ENCODE data around the gene SSBP2. TPM values are rescaled to one million over a fixed set of nuclear protein-coding genes. Genes with fewer than 3 reads are reported as not detected.
"Not testable (repeated sequence)": the region's sequence is repeated elsewhere in the genome, so short reads cannot be mapped to it uniquely, and the experiment has no call there.

SSBP2 gene
- total RNA-seq, 3 donors from 2014 or later, result 3.5 to 5.0 (median 3.5) TPM

DNA sequence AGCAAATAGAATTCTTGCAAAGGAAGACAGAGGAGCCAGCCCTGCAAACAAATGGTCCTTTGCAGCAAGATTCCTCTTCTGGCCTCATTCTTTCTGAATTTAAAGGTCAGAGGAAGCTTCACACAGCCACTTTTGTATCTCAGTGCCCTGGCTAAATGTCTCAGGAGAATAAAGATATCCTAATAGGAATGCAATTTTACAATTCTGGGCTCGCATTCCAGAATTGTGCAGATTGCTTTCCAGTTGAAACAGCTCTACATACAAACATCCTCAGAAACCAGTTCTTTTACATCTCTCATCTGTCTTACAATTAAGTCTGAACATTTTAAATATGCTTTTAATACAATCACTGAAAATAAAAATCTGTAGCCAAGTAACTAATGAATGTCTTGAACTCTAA lies 342.4 kb downstream of the SSBP2 start:
- Mint-ChIP-seq H3K9me3 (no peaks in the 10 kb centered on the region), H3K4me1 (ENCODE audit: low read depth) (no peaks in the 10 kb centered on the region), H3K4me3 (no peak overlapping the region), H3K36me3 (ENCODE audit: insufficient read depth) (no peaks in the 10 kb centered on the region), H3K27me3 (ENCODE audit: low read depth) (no peaks in the 10 kb centered on the region)
- ATAC-seq (no peak), DNase-seq (no peak)

DNA sequence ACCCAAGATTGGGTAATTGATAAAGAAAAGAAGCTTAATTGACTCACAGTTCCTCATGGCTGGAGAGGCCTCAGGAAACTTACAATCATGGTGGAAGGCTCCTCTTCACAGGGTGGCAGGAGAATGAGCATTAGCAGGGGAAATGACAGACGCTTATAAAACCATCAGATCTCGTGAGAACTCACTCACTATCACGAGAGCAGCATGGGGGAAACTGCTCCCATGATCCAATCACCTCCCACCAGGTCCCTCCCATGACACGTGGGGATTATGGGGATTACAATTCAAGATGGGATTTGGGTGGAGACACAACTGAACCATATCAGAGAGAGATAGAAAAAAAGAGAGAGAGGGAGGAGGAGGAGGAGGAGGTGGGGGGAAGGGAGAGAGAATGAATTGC lies 343.1 kb downstream of the SSBP2 start:
- not testable (repeated sequence) for H3K27me3 Mint-ChIP-seq (ENCODE audit: low read depth); H3K9me3 Mint-ChIP-seq; H3K4me3 Mint-ChIP-seq; DNase-seq; H3K4me1 Mint-ChIP-seq (ENCODE audit: low read depth); H3K36me3 Mint-ChIP-seq (ENCODE audit: insufficient read depth); ATAC-seq

DNA sequence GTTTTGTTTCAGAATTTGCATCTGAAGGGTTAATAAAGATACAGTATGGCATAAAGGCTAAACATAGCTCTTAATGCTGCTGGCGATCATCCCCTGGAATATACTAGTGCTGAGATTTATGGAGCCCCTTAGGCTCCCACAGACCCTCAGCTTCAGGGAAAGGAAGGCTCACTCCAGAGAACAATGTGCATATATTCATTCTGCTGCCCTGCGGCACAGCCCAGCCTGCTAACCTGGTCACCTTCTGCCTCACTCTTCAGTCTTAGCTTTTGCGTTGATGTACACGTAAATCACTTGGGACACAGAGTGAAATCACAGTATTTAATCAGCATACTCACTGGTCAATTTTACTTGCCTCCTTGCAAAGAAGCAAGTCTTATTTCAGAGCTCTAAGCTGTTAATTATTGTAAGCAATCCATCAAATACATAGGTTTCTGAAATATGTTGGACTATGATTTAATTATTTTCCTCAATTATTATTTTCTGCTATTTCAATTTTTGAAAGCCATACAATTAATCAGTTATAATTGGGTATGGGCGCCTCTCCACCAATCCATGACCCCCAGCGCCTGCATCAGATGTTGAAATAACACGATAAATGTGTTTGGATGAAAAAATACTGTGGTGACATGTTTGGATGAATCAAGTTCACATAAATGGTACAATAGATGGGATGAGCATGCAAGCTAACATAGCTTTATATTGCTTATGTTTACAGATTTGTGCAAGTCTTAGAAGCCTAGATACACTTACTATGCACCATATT lies 345.6 kb downstream of the SSBP2 start:
- ATAC-seq (no peak), DNase-seq (no peak)
- Mint-ChIP-seq H3K36me3 (ENCODE audit: insufficient read depth) (no peaks in the 10 kb centered on the region), H3K9me3 (no peaks in the 10 kb centered on the region), H3K4me1 (ENCODE audit: low read depth) (no peaks in the 10 kb centered on the region), H3K4me3 (no peak overlapping the region), H3K27me3 (ENCODE audit: low read depth) (peaks cover 5% of the 10 kb centered on the region)

DNA sequence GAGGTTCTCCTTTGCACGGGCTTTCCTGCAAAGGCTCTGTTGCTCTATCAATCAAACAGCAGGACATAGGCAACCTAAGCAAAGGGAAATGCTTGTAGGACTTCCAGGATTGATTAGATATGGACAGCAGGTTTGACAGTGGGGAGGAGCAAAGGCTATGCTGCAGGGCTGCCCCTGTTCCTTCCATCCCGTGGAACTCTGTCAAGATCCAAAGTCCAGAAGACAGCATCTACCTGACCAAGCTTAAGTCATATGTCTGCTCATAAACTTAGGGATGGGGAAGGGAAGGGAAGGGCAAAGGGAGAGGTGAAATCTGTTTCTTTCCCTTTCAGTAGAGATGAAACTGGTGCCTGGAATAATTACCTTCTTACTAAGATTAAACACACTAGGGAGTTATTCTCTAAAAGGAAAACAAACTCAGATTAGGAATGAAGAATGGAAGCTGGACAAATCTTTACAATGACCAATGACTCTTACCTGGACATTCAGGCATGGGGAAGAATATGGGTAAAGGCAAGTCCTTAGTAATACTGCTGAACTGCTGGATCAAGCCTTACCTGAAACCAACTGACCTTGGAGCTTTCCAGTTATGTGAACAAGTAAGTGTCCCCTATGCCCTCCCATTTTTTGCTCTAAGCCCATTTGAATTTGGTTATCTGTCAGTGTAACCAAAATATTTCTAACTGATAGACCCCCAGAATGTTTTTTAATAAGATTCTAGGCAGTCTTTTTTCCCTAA lies 348.5 kb downstream of the SSBP2 start:
- no peak overlapping the region for H3K4me3 Mint-ChIP-seq

DNA sequence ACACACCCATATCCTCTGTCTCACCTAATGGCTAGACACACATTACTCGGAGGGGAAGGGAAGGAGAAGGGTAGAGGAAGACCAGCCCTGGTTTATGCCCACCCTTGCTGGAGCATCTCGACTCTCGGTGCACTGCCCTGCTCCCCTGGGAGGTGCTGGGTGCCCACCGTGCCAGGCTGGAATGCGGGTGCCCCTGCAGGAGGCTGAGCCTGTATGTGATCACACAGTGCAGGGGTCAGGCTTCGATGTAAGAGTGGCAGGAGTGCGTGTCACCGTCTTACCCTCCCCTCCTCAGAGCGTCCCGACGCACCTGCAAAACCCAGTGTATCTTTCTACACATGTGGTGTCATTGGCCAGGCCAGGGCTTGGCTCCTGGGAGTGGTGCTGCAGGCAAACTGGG lies 349.6 kb downstream of the SSBP2 start:
- no peaks in the 10 kb centered on the region for H3K36me3 Mint-ChIP-seq (ENCODE audit: insufficient read depth)
- H3K4me1 Mint-ChIP-seq (ENCODE audit: low read depth), result no peaks in the 10 kb centered on the region
- DNase-seq (no peak), ATAC-seq (no peak)
- H3K4me3 Mint-ChIP-seq, result no peak overlapping the region
- H3K9me3 Mint-ChIP-seq, result no peaks in the 10 kb centered on the region
- peaks cover 27% of the 10 kb centered on the region for H3K27me3 Mint-ChIP-seq (ENCODE audit: low read depth)

More for the DNA sequence above, 348.5 kb downstream of the SSBP2 start:
- Mint-ChIP-seq H3K4me1 (ENCODE audit: low read depth) (no peaks in the 10 kb centered on the region), H3K27me3 (ENCODE audit: low read depth) (peaks cover 20% of the 10 kb centered on the region), H3K9me3 (no peaks in the 10 kb centered on the region), H3K36me3 (ENCODE audit: insufficient read depth) (no peaks in the 10 kb centered on the region)
- no peak for DNase-seq
- ATAC-seq, result no peak

DNA sequence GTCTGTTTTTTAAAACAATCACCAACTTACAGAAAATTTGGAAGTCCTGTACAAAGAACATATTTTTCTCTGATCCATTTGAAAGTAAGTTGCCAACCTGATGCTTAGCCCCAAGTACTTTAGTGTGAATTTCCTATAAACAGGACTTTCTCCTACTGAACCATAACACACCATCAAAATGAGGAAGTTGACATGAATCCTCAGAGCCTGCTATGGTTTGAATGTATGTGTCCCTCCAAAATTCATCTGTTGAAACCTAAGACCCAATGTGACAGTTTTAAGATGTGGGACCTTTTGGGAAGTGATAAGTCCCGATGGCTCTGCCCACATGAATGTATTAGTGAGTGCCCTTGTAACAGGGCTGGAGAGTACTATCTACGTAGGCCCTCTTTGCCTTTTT lies 350.5 kb downstream of the SSBP2 start:
- no peaks in the 10 kb centered on the region for H3K4me1 Mint-ChIP-seq (ENCODE audit: low read depth)
- no peak for ATAC-seq
- no peaks in the 10 kb centered on the region for H3K36me3 Mint-ChIP-seq (ENCODE audit: insufficient read depth)
- H3K4me3 Mint-ChIP-seq, result no peak overlapping the region
- peaks cover 33% of the 10 kb centered on the region for H3K27me3 Mint-ChIP-seq (ENCODE audit: low read depth)
- peaks cover 1% of the 10 kb centered on the region for H3K9me3 Mint-ChIP-seq
- DNase-seq, result no peak

DNA sequence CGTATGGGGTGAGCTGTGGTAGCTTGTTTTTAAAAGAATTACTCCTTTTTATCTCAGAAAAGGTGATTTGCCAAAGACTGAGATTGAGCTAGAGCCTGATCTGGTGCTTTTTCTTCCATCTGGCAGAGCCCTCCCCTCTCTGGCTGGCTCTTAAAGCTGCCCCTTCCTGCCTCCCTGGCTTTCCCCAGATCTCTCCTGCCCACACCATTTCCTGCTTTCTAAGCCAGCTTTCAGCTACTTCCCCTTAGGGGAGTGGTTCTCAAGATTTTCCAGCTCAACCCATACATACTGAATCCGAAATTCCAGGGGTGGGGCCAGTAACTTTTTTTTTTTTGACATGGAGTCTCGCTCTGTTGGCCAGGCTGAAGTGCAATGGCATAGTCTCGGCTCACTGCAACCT lies 352.2 kb downstream of the SSBP2 start:
- H3K9me3 Mint-ChIP-seq, result peaks cover 5% of the 10 kb centered on the region
- no peaks in the 10 kb centered on the region for H3K36me3 Mint-ChIP-seq (ENCODE audit: insufficient read depth)
- ATAC-seq, result no peak
- H3K4me3 Mint-ChIP-seq, result no peak overlapping the region
- H3K27me3 Mint-ChIP-seq (ENCODE audit: low read depth), result peaks cover 45% of the 10 kb centered on the region
- H3K4me1 Mint-ChIP-seq (ENCODE audit: low read depth), result no peaks in the 10 kb centered on the region
- no peak for DNase-seq

DNA sequence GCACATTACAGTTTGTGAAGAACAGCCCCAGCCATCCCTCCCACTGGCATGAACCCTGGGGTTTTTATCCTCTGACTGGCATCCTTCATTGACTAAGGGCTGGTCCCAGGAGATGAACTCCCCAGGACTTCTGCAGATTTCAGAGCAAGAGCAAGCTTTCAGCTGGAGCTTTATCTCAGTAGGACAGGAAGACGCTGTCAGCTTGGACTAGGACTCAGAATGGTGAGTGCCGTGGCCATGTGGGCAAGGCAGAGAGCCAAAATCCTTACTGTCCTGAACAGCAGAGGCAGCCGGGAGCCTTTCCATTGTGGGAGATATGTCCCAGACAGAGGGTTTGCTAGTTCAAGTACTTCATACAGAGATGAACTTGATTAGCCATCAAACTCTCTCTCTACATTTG lies 353.7 kb downstream of the SSBP2 start:
- no peak overlapping the region for H3K4me3 Mint-ChIP-seq
- peaks cover 58% of the 10 kb centered on the region for H3K27me3 Mint-ChIP-seq (ENCODE audit: low read depth)
- no peak for DNase-seq
- H3K4me1 Mint-ChIP-seq (ENCODE audit: low read depth), result peaks cover 3% of the 10 kb centered on the region
- peaks cover 5% of the 10 kb centered on the region for H3K9me3 Mint-ChIP-seq
- H3K36me3 Mint-ChIP-seq (ENCODE audit: insufficient read depth), result no peaks in the 10 kb centered on the region
- ATAC-seq, result no peak

DNA sequence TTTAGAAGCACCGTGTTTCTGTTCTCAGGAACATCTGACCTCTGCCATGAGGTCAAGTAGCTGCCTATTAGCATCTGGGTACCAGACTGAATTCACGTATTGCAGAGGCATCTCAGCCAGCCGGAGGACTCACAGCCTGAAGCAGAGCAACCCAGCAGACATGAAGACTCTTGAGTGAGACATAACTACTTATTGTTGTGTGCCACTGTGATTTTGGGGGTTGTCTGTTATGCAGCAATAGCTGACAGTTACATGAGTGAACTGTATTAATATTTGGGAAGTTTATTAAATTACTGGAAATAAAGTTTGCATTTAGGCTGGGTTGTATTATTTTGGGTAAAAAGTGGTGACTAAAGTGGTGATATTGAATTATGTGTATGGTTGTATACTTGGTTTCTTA lies 355.6 kb downstream of the SSBP2 start:
- Mint-ChIP-seq H3K36me3 (ENCODE audit: insufficient read depth) (no peaks in the 10 kb centered on the region), H3K27me3 (ENCODE audit: low read depth) (peaks cover 68% of the 10 kb centered on the region), H3K4me1 (ENCODE audit: low read depth) (peaks cover 3% of the 10 kb centered on the region), H3K9me3 (peaks cover 5% of the 10 kb centered on the region), H3K4me3 (no peak overlapping the region)
- ATAC-seq, result no peak
- no peak for DNase-seq

DNA sequence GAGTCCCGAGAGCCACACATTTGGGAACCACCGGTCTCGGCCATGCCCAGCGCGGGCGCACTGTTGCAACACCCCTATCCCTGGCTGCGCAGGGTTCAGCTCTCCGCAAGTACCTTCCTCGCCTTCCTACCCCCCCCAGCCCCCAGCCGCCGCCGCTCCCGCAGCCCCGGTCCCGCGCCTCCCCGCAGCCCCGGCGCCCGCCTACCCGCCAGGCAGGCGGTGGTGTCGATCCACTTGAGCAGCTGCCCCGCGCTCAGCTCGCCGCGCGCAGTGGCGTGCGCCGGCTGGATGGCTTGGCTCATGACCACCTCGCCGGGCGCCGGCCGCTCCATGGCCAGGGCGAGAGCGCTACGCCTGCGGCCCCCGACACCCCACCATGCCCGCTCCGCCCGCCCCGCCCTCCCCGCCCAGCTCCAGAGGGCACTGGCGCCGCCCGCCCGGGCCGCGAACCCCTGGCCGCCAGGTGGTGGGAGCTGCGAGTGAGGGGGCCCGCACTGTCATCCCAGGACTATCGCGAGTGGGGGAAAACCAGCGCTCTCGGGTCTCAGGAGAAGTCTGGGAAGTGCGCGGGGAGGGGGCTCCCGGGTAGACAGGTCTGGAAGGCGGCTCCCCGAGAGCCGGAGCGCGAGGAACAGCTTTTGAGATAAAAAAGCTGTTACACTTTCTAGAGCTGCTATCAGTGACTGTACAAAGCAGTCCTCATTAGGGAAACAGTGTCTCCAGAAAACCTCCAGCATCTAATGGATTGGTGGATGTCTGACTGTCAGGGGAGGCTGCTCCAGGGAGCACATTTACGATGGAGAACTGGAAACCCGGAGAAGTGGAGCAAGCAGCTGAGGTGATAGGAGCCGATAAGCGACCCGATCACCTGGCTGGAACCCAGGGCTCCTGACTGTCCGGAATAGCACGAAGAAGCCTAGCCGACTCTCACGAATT lies 356.8 kb downstream of the SSBP2 start, which contains the start of gene ACOT12:
Gene ACOT12 (minus strand): TSS at position 352 of the 936 bp plus-strand sequence. CDS start 20 bp downstream, at position 332.
- Mint-ChIP-seq H3K4me1 (ENCODE audit: low read depth) (peaks cover 3% of the 10 kb centered on the region), H3K27me3 (ENCODE audit: low read depth) (peaks cover 68% of the 10 kb centered on the region), H3K9me3 (peaks cover 5% of the 10 kb centered on the region), H3K36me3 (ENCODE audit: insufficient read depth) (no peaks in the 10 kb centered on the region), H3K4me3 (peak within 1 kb of the TSS; percentile 13)
- DNase-seq (no peak), ATAC-seq (peak; percentile 37 to 46)

DNA sequence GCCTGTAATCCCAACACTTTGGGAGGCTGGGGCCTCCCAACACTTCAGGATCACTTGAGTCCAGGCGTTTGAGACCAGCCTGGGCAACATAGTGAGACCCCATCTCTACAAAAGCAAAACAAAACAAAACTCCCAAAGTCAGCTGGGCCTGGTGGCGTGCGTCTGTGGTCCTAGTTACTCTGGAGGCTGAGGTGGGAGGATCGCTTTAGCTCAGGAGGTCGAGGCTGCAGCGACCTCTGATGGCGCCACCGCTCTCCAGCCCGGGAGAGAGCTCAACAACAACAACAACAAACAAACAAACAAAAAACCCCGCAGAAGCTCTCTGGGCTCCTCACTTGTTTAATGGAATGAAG lies 357.5 kb downstream of the SSBP2 start:
- ATAC-seq (no peak), DNase-seq (no peak)
- Mint-ChIP-seq H3K4me3 (peak overlapping the region; percentile 11), H3K9me3 (peaks cover 5% of the 10 kb centered on the region), H3K27me3 (ENCODE audit: low read depth) (peaks cover 70% of the 10 kb centered on the region), H3K4me1 (ENCODE audit: low read depth) (peaks cover 3% of the 10 kb centered on the region), H3K36me3 (ENCODE audit: insufficient read depth) (no peaks in the 10 kb centered on the region)

DNA sequence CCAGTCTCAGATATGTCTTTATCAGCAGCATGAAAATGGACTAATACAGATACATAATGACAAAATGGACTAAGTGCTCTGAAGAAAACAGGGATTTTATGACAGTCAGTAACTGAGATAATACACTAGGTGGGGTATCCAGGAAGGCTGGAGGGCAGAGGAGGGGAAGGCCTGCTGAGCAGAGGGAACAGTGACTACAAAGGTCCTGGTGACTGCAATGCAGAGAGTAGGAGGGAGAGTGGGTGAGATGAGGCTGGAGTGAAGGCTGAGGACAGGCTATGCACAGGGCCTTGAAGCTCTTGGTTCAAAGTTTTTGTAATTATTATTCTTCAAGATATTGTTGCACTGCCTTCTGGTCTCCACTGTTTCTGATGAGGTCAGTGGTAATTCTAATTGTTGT lies 361.9 kb downstream of the SSBP2 start:
- Mint-ChIP-seq H3K27me3 (ENCODE audit: low read depth) (peaks cover 43% of the 10 kb centered on the region), H3K4me3 (no peak overlapping the region)
- ATAC-seq, result no peak

DNA sequence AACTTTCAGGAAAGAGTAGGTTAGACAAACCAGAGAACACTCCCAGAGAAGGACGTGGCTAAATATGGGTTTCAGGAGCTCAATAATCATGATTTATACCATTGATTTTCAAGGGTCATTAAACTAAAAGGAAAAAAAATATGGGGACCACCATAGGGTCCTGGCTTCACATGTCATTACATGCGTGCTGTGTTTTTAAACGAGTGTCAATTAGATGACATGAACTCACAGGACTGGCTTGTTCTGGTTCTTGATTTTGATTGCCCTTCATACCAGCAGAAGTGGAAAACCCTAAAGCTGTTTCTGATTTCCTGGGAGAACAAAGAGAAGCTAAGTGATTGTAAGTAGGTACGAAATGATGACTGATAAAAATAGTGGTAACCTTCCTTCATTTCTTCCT lies 362.7 kb downstream of the SSBP2 start:
- ATAC-seq (no peak), DNase-seq (no peak)
- peaks cover 38% of the 10 kb centered on the region for H3K27me3 Mint-ChIP-seq (ENCODE audit: low read depth)
- no peaks in the 10 kb centered on the region for H3K4me1 Mint-ChIP-seq (ENCODE audit: low read depth)
- H3K9me3 Mint-ChIP-seq, result no peaks in the 10 kb centered on the region
- no peaks in the 10 kb centered on the region for H3K36me3 Mint-ChIP-seq (ENCODE audit: insufficient read depth)
- H3K4me3 Mint-ChIP-seq, result no peak overlapping the region

More for the DNA sequence above, 361.9 kb downstream of the SSBP2 start:
- Mint-ChIP-seq H3K36me3 (ENCODE audit: insufficient read depth) (no peaks in the 10 kb centered on the region), H3K9me3 (no peaks in the 10 kb centered on the region), H3K4me1 (ENCODE audit: low read depth) (peaks cover 3% of the 10 kb centered on the region)
- no peak for DNase-seq

DNA sequence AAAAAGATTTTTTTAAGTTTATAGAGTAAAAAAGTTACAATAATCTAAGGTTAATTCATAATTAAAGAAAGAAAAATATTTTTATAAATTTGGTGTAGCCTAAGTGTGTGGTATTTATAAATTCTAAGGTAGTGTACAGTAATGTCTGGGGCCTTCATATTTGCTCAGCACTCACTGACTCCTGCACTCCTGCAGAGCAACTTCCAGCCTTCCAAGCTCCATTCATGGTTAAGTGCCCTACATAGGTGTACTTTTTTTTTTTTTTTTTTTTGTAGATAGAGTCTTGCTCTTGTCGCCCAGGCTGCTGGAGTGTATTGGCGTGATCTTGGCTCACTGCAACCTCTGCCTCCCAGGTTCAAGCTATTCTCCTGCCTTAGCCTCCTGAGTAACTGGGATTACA lies 367.0 kb downstream of the SSBP2 start:
- no peaks in the 10 kb centered on the region for H3K4me1 Mint-ChIP-seq (ENCODE audit: low read depth)
- peaks cover 8% of the 10 kb centered on the region for H3K27me3 Mint-ChIP-seq (ENCODE audit: low read depth)
- H3K9me3 Mint-ChIP-seq, result no peaks in the 10 kb centered on the region
- H3K4me3 Mint-ChIP-seq, result no peak overlapping the region
- DNase-seq (no peak), ATAC-seq (no peak)
- no peaks in the 10 kb centered on the region for H3K36me3 Mint-ChIP-seq (ENCODE audit: insufficient read depth)

Measured in activated T-cell treated with anti-CD3 and anti-CD28 coated beads, Interleukin-2, amount 50 U/mL, for 4 hours (primary cell).